ENCODE results near the gene OR11A1.

DNA sequence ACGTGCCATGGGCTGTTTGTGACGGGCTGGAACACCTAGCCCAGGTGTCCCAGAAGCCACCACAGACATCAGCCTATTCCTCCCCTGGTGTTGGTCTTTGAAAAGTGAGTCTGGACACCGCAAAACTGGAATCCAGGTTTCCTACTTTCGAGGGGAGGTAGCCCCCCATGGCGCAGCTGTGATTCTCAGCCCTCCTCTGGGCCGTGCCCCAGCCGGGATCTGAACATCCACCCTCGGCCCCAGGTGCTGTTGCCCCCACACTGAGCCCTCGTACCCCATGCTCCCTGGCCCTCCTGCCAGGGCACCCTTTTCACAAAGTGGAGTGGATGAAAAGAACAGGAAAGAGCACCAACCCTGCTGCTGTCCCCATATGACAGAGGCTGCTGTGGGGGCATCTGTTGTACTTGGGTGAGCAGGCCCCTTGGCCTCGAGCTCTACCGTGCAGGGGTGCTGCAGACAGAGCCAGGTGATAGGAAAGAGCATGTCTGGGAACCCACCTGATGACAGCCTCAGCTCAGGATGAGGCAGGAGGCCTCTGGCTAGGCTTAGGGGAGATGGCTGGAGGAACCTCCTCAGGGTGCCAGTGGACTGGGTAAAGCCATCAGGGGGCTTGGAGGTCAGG, 49.7 kb upstream of the OR11A1 start:
- no peak for TF ChIP-seq POLR2A (IDR thresholded peaks at IDR 0.05)
- TF ChIP-seq, protein P1, sequence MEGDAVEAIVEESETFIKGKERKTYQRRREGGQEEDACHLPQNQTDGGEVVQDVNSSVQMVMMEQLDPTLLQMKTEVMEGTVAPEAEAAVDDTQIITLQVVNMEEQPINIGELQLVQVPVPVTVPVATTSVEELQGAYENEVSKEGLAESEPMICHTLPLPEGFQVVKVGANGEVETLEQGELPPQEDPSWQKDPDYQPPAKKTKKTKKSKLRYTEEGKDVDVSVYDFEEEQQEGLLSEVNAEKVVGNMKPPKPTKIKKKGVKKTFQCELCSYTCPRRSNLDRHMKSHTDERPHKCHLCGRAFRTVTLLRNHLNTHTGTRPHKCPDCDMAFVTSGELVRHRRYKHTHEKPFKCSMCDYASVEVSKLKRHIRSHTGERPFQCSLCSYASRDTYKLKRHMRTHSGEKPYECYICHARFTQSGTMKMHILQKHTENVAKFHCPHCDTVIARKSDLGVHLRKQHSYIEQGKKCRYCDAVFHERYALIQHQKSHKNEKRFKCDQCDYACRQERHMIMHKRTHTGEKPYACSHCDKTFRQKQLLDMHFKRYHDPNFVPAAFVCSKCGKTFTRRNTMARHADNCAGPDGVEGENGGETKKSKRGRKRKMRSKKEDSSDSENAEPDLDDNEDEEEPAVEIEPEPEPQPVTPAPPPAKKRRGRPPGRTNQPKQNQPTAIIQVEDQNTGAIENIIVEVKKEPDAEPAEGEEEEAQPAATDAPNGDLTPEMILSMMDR (IDR thresholded peaks at IDR 0.05) = no peak

Measured in adrenal gland (tissue), 5 donors.